ENCODE measurements around the gene OTOF. TPM values are rescaled to one million over a fixed set of nuclear protein-coding genes. Genes with fewer than 3 reads are reported as not detected.

The OTOF gene
- total and polyA plus RNA-seq, 2 donors (not counting 3 experiments of a cell fraction or from before 2014, with no cell fraction given) = 0.06 to 0.22 TPM

DNA sequence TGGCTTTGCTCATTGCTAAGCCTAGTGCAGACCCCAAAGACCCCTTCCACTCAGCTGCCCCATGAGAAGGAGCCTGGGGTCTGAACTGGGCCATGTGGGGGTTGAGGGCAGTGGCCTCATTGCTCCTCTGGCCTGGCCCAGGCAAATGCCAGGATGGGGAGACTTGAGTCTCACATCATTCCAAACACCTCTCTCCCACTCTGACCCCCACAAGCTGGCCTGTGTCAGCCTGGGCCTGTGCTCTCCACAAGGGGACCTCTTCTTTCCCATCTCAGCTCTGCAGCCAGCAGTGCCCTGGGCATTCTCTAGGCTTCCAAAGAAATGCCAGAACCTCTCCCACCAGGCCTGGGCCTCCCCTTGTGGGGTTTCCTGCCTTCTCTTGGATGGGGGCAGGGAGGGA is 45.8 kb upstream of the OTOF start:
- DNase-seq (ENCODE audit: low read depth, low spot score) (no peak), FAIRE-seq (no peak)
- intact Hi-C loops (cut with micrococcal nuclease) = no loop called here
- no peaks in the 10 kb centered on the region for H3K79me2 ChIP-seq (ENCODE audit: control insufficient read depth, insufficient read depth, low read length)
- POLR2A ChIA-PET = no interaction called here
- H3K9ac ChIP-seq (replicated peaks; ENCODE audit: extremely low read depth, insufficient read depth, low read length) = no peak overlapping the region
- H3K4me2 ChIP-seq (ENCODE audit: insufficient read depth, low read length) = no peak overlapping the region
- H3K9me1 ChIP-seq (replicated peaks; ENCODE audit: control insufficient read depth, extremely low read depth, insufficient read depth, low read length) = no peaks in the 10 kb centered on the region
- H3K27ac ChIP-seq (ENCODE audit: insufficient read depth, low read depth, low read length) = no peak overlapping the region
- H3K4me1 ChIP-seq (ENCODE audit: control insufficient read depth, extremely low read depth, insufficient read depth, low read length) = no peaks in the 10 kb centered on the region
- CTCF ChIA-PET = interaction anchor here (1.8 kb wide), 1 partner anchor 54 kb away, joined by 6 read pairs; no protein-coding TSS in a partner anchor
- dilution Hi-C loops (cut with MboI; ENCODE audit: extremely low pct_ligation_motif_present, low sequenced_read_pairs) = no loop called here
- no TSS peak for BruUV-seq (replicated peaks)
- no peak overlapping the region for H3K4me3 ChIP-seq (replicated peaks in 1 of 3; ENCODE audit: insufficient read depth in 1 of 3, low read depth in 1 of 3, low read length in 3 of 3)
- TF ChIP-seq GATA2 (IDR thresholded peaks at IDR 0.05; ENCODE audit: insufficient read depth, insufficient read length, low read depth, low read length) (no peak), MYC (IDR thresholded peaks at IDR 0.05; ENCODE audit: low read depth, low read length) (no peak), POLR2A (IDR thresholded peaks at IDR 0.05; ENCODE audit: low read depth, low read length) (no peak), POLR2AphosphoS5 (IDR thresholded peaks at IDR 0.05; ENCODE audit: insufficient read depth, low read depth, low read length) (no peak)
- TF ChIP-seq, protein P1, sequence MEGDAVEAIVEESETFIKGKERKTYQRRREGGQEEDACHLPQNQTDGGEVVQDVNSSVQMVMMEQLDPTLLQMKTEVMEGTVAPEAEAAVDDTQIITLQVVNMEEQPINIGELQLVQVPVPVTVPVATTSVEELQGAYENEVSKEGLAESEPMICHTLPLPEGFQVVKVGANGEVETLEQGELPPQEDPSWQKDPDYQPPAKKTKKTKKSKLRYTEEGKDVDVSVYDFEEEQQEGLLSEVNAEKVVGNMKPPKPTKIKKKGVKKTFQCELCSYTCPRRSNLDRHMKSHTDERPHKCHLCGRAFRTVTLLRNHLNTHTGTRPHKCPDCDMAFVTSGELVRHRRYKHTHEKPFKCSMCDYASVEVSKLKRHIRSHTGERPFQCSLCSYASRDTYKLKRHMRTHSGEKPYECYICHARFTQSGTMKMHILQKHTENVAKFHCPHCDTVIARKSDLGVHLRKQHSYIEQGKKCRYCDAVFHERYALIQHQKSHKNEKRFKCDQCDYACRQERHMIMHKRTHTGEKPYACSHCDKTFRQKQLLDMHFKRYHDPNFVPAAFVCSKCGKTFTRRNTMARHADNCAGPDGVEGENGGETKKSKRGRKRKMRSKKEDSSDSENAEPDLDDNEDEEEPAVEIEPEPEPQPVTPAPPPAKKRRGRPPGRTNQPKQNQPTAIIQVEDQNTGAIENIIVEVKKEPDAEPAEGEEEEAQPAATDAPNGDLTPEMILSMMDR (IDR thresholded peaks at IDR 0.05; ENCODE audit: extremely low read depth in 1 of 2, insufficient read depth in 1 of 2, low read depth in 1 of 2, low read length in 2 of 2) = no peak
- H2AFZ ChIP-seq (ENCODE audit: low read depth, low read length) = no peak overlapping the region
- no peaks in the 10 kb centered on the region for H3K9me3 ChIP-seq (replicated peaks; ENCODE audit: control insufficient read depth, insufficient read depth, low read length)
- H4K20me1 ChIP-seq (replicated peaks; ENCODE audit: control insufficient read depth, extremely low read depth, insufficient read depth, low read length) = no peaks in the 10 kb centered on the region
- H3K36me3 ChIP-seq (ENCODE audit: control insufficient read depth in 2 of 2, extremely low read depth in 1 of 2, insufficient read depth in 2 of 2, low read length in 2 of 2) = no peaks in the 10 kb centered on the region
- H3K27me3 ChIP-seq (ENCODE audit: control insufficient read depth in 2 of 2, insufficient read depth in 2 of 2, low read length in 2 of 2) = peaks cover 3 to 10% of the 10 kb centered on the region in 2 experiments

DNA sequence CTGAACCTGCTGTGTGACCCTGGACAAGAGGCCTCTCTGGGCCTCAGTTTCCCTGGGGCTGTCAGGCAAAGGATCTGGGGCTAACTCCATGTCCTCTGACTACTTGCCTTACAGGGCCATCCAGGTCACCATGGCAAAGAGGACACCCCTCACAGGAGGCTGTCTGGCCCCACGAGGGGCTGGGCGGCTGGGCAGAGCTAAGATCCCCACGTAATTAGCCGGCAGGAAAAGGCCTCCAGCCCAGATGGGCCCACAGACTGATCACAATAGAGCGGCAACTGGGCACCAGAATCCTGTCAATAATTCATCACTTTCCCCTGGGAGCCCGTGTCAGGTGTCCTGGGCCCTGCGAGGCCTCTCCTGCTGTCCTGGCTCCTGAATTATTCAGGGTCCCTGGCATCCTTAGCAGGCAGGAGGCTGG is 44.8 kb upstream of the OTOF start:
- CTCF ChIA-PET = interaction anchor here (2.3 kb wide), 1 partner anchor 55 kb away, joined by 14 read pairs; no protein-coding TSS in a partner anchor
- Histone ChIP-seq H4K20me1 (replicated peaks; ENCODE audit: control insufficient read depth, extremely low read depth, insufficient read depth, low read length) (no peaks in the 10 kb centered on the region), H3K4me1 (ENCODE audit: control insufficient read depth, extremely low read depth, insufficient read depth, low read length) (no peaks in the 10 kb centered on the region), H3K9me1 (replicated peaks; ENCODE audit: control insufficient read depth, extremely low read depth, insufficient read depth, low read length) (no peaks in the 10 kb centered on the region), H3K9ac (replicated peaks; ENCODE audit: extremely low read depth, insufficient read depth, low read length) (no peak overlapping the region), H3K27me3 (ENCODE audit: control insufficient read depth in 2 of 2, insufficient read depth in 2 of 2, low read length in 2 of 2) (peaks cover 3 to 10% of the 10 kb centered on the region in 2 experiments), H3K4me3 (replicated peaks in 1 of 3; ENCODE audit: insufficient read depth in 1 of 3, low read depth in 1 of 3, low read length in 3 of 3) (no peak overlapping the region), H3K9me3 (replicated peaks; ENCODE audit: control insufficient read depth, insufficient read depth, low read length) (no peaks in the 10 kb centered on the region), H3K4me2 (ENCODE audit: insufficient read depth, low read length) (no peak overlapping the region), H3K36me3 (ENCODE audit: control insufficient read depth in 2 of 2, extremely low read depth in 1 of 2, insufficient read depth in 2 of 2, low read length in 2 of 2) (no peaks in the 10 kb centered on the region), H3K79me2 (ENCODE audit: control insufficient read depth, insufficient read depth, low read length) (no peaks in the 10 kb centered on the region), H2AFZ (ENCODE audit: low read depth, low read length) (no peak overlapping the region), H3K27ac (ENCODE audit: insufficient read depth, low read depth, low read length) (no peak overlapping the region)
- TF ChIP-seq, protein P2, sequence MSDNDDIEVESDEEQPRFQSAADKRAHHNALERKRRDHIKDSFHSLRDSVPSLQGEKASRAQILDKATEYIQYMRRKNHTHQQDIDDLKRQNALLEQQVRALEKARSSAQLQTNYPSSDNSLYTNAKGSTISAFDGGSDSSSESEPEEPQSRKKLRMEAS (IDR thresholded peaks at IDR 0.05; ENCODE audit: insufficient read depth, insufficient read length) = no peak
- TF ChIP-seq, protein P1 (IDR thresholded peaks at IDR 0.05; ENCODE audit: extremely low read depth in 1 of 2, insufficient read depth in 1 of 2, low read depth in 1 of 2, low read length in 2 of 2) = no peak
- TF ChIP-seq MYC (IDR thresholded peaks at IDR 0.05; ENCODE audit: low read depth, low read length) = no peak
- no peak for TF ChIP-seq GATA2 (IDR thresholded peaks at IDR 0.05; ENCODE audit: insufficient read depth, insufficient read length, low read depth, low read length)
- no peak for TF ChIP-seq POLR2AphosphoS5 (IDR thresholded peaks at IDR 0.05; ENCODE audit: insufficient read depth, low read depth, low read length)
- TF ChIP-seq POLR2A (IDR thresholded peaks at IDR 0.05; ENCODE audit: low read depth, low read length) = no peak
- no peak for TF ChIP-seq EZH2 (IDR thresholded peaks at IDR 0.05; ENCODE audit: borderline replicate concordance, low read depth, low read length, severe bottlenecking)
- no peak for TF ChIP-seq JUN (IDR thresholded peaks at IDR 0.05; ENCODE audit: borderline replicate concordance, insufficient read depth, insufficient read length, low read depth)
- no peak for TF ChIP-seq FOS (IDR thresholded peaks at IDR 0.05; ENCODE audit: borderline replicate concordance, insufficient read depth, low read length)
- FAIRE-seq (no peak), DNase-seq (ENCODE audit: low read depth, low spot score) (no peak)
- POLR2A ChIA-PET = no interaction called here
- dilution Hi-C loops (cut with MboI; ENCODE audit: extremely low pct_ligation_motif_present, low sequenced_read_pairs) (no loop called here), intact Hi-C loops (cut with micrococcal nuclease) (no loop called here)
- BruUV-seq (replicated peaks) = no TSS peak

Data from endothelial cell of umbilical vein (primary cell).